HG02885 (cell line): ENCODE results near the gene DOCK4.
A peak's percentile ranks its signal among the peaks of the same experiment; 100 is the strongest.

Experiments used
- ATAC-seq: cut with Tn5 transposase; IDR thresholded peaks from one replicate; pipeline ENCODE4 v1.9.1; 2021; ENCODE audit warnings: mild to moderate bottlenecking; ENCODE audit not compliant: unreplicated experiment, poor library complexity

DOCK4 gene

DNA sequence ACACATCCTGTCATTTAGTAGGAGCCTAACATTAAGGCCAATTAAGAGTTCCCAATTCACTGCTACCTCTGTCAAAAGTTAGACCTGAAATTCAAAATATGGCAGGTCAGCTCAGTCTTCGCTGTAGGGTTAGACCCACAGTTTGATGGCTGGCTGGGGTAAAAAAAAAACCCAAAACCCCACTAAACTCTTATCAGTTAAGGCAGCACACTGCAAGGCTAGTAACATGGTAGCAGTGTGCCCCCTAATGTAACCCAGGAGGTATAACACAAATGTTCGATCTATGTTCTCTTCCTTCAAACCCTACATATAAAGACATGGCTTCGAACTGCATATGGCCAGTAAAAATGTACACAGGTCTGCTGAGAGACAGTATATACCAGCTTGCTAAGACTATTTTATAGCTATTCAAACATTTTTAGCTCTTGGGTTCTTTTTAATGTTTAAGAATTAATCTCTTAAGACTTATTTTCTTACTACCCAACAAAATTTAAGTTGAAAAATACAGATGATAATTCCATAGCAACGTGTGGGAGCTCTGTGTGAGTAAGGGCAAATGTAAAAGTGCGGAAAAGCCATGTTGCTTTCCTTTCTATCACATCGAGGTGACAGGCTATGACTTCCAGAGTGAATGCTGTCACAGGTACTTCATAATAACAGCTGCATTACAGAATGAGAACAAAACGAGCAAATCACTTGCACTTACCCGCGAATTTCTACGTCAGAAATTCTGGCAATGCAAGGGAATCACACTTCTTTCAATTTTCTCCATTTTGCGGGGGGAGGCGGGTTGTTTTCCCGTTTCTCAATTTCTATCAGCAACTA is 475.5 kb downstream of the DOCK4 start:
- ATAC-seq, result peak; percentile 92

- ATAC-seq, result no peak
Measured at GRCh38 chr7:111730057-111730456, 476.1 kb downstream of the DOCK4 start.

DNA sequence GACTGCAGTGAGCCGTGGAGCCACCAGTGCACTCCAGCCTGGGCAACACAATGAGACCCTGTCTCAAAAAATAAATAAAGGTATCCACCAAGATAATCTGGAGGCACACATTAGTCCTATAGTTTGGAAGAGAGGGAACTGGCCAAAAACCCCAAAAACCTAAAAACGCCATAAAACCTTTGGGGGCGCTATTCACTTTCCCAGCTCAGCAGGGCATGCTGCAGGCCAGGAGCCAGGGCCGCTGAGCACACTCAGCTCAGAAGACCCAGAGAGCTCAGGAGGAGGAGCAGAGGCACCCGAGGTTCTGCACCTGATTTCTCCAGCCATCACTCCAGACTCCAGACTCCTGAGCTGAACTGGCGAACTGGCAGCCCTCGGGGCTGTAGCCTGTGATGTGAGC is 476.7 kb downstream of the DOCK4 start:
- ATAC-seq, result no peak

DNA sequence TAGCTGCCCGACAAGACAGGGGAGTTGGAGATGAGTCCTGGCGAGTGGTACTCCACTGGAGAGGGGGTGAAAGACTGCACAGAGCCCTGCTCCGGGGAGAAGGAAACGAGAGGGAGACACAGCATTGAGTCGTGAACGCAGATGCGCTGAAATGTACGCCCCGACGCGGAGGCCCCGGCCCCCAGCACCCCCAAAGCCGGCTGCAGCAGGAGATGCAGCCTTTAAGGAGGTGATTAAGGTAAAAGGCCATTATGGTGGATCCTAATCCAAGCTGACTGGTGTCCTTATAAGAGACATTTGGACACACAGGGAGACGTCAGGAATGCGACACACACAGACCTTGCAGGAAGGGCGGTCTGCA is 477.6 kb downstream of the DOCK4 start:
- ATAC-seq, result no peak

DNA sequence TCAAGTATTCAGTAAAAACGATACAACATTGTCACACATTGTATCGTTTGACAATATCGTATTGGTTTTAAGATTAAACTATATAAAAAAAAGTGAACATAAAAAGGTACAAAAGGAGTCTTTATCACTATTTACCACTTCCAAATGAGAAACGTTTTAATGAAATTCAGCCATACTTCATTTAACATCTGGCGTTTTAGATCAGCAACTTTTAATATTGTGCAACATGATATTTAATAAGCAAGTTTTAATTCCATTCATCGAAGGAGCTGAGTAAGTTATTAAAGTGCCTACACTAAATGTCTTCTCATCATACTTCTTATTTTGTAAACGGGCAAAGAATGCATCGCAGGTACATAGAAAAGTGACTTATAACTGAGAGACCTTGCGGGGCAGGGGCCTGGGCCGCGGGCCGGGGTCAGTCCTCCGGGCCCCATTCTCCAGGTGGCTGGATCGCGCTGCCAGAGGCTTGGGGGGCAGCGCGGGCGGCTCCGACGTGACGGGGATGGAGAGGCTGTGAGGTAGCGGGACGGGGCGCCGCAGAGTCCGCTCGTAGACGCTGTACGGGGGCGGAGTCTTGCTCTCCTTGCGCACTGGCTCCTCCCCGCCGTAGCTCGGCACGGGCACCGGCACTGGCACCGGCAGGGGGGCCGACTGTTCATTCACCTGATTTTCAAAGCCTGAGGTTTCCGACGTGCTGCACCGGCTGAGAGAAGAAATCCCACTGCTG is 478.1 kb downstream of the DOCK4 start:
- ATAC-seq, result no peak

- ATAC-seq, result no peak
Measured at GRCh38 chr7:111718886-111719285, 487.3 kb downstream of the DOCK4 start.

GRCh38 chr7:111711426-111712065 is 494.7 kb downstream of the DOCK4 start:
- no peak for ATAC-seq

DNA sequence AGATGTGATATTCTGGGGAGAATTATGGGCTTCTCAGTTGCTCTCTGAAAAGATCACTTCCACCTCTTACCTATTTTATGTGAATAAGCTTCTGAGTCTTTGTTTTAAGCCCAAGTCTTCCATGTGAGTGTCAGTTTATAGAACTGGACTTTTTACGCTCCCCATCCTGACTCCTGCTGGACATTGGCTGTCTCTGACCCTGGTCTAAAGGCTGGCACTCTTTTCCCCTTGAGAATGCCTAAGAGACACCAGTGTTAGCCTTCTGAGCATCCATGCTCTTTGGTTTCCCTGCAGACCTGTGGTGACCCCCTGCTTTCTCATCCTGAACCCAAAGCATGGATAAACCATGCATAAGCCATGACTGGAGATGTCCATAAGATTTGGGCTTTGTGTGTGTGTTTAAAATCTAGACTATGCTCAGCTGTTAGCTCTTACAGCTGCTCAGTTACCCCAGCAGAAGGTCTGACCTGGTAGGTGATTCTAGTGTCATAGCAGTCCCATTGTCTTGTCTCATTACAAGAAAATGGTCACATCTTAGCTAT is 495.3 kb downstream of the DOCK4 start:
- ATAC-seq, result no peak

DNA sequence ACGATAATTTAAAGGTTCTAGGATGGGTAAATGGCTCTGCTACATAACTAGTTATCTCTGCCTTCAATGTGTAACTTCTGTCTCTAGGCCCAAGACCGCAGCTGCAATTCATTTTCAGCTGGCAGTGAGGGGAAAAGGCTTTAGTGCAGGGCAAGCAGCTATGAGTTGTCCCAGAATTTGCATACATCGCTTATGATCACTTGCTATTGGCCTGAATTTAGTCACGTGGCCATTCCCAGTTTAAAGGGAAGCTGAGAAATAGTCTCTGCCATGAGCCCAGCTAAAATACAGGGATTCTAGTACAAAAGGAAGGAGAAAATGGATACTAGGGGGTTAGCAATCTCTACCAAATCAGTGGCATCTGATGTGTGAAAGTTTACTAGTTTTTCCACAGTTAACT is 498.1 kb downstream of the DOCK4 start:
- ATAC-seq, result no peak

GRCh38 chr7:111705807-111706206 is 500.4 kb downstream of the DOCK4 start:
- ATAC-seq, result no peak

DNA sequence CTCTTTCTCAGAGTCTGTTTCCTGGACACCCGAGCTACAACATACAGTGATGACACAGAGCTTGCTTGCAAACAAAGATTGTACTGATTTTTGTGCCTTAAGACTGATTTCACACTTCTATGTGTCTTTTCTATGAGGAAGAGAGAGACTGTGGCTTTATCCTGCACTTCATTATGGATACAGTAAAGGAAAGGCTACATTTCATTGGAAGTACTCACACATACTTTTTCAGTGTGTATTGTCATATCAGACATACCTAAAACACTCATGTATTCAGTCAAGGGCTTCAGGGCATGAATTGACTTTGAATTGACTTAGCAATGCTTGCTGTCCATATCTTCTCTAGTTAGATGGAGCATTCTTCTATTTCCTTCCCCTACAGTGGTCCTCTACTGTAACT is 508.4 kb downstream of the DOCK4 start:
- ATAC-seq, result no peak

DNA sequence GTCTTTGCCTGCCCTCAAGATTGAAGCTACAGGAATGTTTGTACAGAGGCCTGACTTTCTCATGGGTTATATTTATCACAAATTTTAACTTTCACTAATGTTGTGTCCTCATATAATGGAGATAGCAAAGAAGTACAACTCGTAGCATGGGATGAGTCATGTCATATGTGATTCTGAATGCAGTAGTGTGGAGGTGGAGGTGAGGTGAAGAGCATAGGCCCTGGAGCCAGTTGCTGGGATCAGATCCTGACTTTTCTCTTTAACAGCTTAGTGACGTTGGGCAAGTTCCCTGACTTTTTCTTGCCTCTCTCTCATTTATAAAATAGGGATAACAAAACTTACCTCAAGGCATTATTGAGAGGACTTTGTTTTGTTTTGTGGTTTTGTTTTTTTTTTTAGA is 511.8 kb downstream of the DOCK4 start:
- ATAC-seq, result no peak

DNA sequence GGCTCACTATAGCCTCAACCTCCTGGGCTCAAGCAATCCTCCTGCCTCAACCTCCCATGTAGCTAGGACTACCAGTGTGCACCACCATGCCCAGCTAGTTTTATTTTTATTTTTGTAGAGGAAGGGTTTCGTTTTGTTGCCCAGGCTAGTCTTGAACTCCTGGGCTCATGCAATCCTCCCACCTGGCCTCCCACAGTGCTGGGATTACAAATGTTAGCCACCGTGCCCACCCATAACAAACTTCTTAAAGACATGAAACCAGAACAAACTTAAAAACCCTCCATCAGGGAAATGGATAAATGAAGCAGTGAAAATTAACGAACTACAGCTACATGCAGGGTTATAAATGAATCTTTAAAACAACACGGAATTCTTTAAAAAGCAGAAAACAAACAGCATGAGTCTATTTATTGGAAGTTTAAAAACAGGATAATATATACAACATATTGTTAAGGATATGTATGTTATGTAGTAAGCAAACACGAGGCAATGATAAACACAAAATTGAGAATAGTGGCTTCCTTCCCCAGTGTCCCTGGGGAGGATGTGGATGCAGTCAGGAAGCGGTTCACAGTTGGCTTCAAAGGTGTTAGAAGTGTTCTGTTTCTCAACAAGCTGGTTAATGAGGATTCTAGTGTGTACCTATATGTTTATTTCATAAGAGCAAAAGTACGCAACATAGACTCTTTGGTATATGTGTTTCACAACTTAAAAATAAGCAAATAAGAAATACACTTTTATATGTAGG is 515.7 kb downstream of the DOCK4 start:
- no peak for ATAC-seq

GRCh38 chr7:111685349-111685748 is 520.9 kb downstream of the DOCK4 start:
- no peak for ATAC-seq

GRCh38 chr7:111682588-111683340 is 523.4 kb downstream of the DOCK4 start:
- no peak for ATAC-seq

DNA sequence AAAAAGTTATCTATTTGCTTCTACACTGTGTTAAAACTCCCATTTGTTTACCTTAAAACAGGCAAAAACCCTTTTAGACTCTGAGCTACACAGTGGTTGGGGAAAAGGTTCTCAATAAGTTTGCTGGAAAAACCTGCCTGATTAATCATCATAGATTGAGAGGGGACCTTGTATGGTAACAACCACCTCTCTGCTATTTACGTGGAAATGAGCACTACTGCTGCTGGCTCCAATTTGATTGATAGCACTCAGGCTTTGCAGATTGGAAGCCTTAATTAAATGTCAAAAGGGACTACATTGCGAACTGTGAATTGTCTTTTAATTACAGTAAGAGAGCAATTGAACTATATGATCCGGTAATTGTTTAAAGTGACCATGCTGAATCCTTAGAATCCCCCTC is 525.0 kb downstream of the DOCK4 start:
- no peak for ATAC-seq

- no peak for ATAC-seq
Measured at GRCh38 chr7:111678986-111679385, 527.2 kb downstream of the DOCK4 start.

DNA sequence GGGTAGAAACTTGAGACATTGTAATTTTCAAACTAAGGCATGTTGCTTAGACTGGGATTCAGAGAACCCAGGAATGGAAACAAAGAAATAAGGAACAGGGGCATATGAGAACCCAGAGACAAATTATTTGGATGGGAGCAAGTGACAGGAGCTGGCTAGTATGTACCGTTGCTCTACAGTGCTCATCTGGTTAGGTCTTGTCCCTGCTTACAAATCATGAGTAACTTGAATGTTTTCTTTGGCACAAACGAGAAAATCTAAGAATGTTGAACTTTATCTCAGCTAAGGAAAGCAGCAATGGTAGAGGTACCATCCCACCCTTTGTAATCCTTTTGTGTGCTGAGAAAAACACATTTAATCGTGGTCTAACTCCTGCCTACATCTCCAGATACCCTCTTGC is 527.9 kb downstream of the DOCK4 start:
- no peak for ATAC-seq

- ATAC-seq, result no peak
Measured at GRCh38 chr7:111677848-111678247, 528.4 kb downstream of the DOCK4 start.

DNA sequence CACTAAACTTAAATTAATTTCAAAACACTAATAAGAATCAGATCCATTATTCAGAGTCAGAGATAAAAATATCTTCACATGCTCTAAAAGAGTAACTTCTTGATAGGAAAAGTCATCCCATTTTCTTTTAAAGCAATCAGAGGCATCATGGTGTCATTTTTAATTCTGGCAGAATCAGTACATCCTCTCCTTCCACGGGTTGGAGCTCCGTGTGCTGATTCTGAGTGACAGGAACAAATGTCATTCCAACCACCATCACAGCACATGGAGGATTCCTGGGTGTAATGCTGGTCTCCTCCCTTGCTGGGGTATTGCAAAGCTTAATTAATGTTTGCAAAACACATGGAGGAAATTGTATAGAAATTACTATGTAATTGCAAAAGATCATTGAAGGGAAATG is 529.4 kb downstream of the DOCK4 start:
- no peak for ATAC-seq
